ENCODE data around the gene VCP.
A peak's percentile ranks its signal among the peaks of the same experiment; 100 is the strongest.

Gene VCP

DNA sequence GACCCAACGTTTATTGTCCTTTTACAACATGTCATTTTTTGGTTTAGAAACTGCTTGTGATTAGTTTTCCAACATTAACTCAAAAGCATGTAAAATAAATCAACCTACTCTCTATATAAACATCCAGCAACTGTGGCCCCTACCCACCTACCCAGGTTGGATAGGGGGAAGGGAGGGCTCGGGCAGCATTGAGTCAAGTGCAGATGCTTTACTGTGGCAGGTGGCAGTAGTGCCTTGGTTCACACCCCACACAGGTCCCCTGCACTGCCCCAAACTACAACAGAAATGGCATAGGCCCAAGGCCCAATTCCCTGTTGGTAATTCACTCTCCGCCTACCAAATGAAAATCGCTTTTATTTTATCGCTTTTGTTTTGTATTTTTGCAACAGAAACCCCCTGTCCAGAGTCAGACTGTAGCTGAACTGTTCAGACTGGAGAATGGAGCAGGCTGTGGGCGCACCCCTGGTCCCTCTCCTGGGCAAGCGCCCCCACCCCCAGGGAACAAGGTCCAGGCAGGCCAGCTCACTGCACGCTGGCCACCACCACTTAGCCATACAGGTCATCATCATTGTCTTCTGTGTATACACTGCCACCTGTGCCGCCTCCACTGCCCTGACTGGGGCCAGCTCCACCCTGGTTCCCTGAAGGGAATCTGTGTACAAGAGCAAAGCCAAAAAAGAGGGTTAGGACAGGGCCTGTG, 15.7 kb downstream of the VCP start:
- no peak for DNase-seq (ENCODE audit: low spot score)

DNA sequence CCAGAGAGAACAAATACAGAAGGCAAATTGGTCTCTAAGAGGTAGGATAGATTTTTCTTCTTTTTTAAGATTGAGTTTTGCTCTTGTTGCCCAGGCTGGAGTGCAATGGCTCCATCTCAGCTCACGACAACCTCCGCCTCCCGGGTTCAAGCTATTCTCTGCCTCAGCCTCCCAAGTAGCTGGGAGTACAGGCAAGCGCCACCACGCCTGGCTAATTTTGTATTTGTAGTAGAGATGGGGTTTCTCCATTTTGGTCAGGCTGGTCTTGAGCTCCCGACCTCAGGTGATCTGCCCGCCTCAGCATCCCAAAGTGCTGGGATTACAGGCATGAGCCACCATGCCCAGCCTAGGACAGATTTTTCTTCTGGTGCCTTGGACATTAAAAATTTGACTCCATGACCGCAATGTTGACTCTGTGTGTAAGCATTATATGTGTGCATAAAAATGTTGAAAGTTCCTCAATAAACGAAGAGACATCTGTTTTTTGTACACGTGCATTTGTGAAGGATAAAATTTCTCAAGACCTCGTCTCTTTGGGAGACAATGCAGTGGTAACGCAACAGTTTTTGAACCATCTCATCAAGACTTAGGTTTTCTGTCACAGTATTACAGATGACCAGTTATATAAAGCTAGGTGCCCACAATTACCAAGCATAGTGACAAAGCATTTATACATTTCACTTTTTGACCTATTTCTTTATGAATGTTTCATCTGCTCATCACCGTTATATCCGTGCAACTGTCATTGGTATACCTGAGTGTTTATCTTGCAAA, 17.4 kb downstream of the VCP start:
- TF ChIP-seq, protein P1, sequence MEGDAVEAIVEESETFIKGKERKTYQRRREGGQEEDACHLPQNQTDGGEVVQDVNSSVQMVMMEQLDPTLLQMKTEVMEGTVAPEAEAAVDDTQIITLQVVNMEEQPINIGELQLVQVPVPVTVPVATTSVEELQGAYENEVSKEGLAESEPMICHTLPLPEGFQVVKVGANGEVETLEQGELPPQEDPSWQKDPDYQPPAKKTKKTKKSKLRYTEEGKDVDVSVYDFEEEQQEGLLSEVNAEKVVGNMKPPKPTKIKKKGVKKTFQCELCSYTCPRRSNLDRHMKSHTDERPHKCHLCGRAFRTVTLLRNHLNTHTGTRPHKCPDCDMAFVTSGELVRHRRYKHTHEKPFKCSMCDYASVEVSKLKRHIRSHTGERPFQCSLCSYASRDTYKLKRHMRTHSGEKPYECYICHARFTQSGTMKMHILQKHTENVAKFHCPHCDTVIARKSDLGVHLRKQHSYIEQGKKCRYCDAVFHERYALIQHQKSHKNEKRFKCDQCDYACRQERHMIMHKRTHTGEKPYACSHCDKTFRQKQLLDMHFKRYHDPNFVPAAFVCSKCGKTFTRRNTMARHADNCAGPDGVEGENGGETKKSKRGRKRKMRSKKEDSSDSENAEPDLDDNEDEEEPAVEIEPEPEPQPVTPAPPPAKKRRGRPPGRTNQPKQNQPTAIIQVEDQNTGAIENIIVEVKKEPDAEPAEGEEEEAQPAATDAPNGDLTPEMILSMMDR (IDR thresholded peaks at IDR 0.05; ENCODE audit: extremely low read depth, missing control alignments), result no peak
- DNase-seq (ENCODE audit: low spot score), result no peak

More for the DNA sequence above, 15.7 kb downstream of the VCP start:
- TF ChIP-seq, protein P1 (IDR thresholded peaks at IDR 0.05; ENCODE audit: extremely low read depth, missing control alignments), result no peak

DNA sequence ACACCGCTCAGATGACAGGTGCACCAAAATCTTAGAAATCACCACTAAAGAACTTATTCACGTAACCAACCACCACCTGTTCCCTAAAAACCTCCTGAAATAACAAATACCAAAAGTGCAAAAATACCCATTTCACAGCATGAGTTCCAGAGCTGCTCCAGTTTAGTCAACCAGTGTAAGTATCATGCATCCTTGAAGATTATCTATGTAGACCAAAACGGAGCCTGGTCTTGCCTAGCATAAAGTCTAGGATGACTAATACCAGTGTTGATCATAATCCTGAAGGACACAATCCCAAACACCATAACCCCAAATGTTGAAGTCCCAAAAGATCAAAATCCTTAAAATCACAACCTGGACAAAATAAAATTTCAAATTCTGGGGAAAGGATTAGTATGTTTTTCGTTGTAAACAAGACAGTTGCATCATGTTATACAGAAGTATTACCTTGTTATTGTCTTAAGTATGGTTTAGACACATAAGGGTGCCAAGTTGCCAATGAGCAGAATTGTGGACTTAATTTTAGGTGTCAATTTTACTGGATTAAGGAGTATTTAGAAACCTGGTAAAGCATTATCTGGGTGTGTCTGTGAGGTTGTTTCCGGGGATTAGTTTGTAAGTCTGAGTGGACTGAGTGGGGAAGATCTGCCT, 18.1 kb downstream of the VCP start:
- no peak for DNase-seq (ENCODE audit: low spot score)
- TF ChIP-seq, protein P1 (IDR thresholded peaks at IDR 0.05; ENCODE audit: extremely low read depth, missing control alignments), result no peak

DNA sequence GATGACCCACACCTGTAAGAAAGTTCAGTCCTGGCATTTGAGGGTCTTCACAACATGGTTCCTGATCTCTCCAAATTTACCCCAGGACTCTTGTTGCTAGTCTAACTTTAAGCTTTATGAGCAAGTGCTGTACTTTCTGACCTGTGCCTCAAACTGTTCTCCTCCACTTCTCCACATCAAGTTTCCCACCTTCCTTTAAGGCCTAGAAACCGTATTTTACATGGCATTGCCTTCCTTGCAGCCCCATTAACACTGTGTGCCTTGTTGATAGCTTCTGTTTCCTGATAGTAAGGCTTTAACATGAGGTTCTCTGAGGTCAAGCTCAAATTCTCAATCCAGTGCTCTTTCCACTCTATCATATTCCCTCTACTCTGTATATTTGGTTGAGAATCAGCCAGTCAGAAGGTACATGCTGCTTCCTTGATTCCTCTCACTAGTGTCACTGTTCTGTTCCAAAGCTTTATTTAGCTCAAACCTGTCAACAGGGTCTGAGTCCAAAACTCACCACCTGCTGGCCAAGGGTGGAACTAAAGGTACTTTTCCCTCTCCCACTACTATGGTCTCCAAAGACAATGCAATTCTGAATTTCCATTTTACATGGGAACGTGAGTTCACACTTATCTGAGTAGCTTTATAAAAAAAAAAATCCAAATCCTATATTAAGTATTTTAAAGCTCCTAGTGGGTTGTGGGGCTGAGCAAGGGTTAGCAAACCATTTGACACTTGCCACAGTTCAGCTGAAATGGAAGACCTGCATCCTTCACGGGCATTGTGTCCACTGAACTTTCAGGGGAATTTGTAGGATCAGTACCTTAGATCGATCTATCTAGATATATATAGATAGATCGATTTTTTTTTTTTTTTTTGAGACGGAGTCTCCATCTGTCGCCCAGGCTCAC, 21.1 kb downstream of the VCP start:
- TF ChIP-seq, protein P1 (IDR thresholded peaks at IDR 0.05; ENCODE audit: extremely low read depth, missing control alignments), result peak; percentile 52
- DNase-seq (ENCODE audit: low spot score), result peak; percentile 61

DNA sequence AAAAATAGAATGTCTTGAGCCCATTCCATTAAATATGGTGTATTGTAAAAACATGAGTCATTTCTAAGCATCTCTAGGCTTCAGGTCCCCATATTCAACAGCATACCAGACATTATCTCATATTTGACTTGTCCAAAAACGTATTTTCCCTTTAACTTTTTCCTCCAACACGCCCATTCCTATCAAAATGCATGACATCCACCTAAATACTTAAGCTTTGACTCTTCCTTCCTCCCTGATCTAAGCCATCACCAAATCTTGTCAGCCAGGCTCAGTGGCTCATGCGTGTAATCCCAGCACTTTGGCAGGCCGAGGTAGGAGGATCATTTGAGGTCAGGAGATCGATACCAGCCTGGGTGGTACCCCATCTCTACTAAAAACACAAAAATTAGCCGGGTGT, 23.9 kb downstream of the VCP start:
- TF ChIP-seq, protein P1 (IDR thresholded peaks at IDR 0.05; ENCODE audit: extremely low read depth, missing control alignments), result no peak
- no peak for DNase-seq (ENCODE audit: low spot score)

DNA sequence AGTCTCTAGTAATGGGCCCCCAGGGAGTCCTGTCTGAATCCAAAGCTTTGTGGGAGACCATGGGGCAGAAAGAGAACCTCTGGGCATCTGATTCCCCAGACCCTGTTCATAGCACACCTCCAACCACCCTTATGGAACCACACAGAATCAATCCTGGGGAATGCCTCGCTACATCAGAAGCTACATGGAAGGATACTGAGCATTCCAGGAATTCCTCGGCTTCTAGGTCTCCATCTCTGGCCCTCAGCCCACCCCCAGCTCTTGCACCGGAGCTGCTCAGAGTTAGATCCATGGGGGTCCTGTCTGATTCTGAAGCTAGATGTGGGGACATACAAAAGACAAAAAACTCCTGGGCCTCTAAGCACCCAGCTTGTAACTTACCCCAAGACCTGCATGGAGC, 28.4 kb downstream of the VCP start:
- TF ChIP-seq, protein P1 (IDR thresholded peaks at IDR 0.05; ENCODE audit: extremely low read depth, missing control alignments), result no peak
- no peak for DNase-seq (ENCODE audit: low spot score)
